Subcutaneous abdominal adipose tissue (tissue), 5 donors: ENCODE data around the gene TBPL2.
"Not testable (repeated sequence)": the region's sequence is repeated elsewhere in the genome, so short reads cannot be mapped to it uniquely, and the experiment has no call there.

Source experiments
- H3K27ac ChIP-seq: one replicate; pipeline ENCODE4 v1.7.0; 2013; ENCODE audit warnings: low read depth, mild to moderate bottlenecking, inconsistent platforms, low read length, moderate library complexity
- H3K27me3 ChIP-seq, 5 donors: one replicate each; pipeline ENCODE4 v1.7.0; 2013; ENCODE audit warnings: low read length in 5 of 5, inconsistent platforms in 1 of 5; ENCODE audit not compliant: control insufficient read depth in 5 of 5, insufficient read depth in 4 of 5
- H3K36me3 ChIP-seq, 5 donors: one replicate each; pipeline ENCODE4 v1.7.0; 2013; ENCODE audit warnings: low read length in 5 of 5; ENCODE audit not compliant: control insufficient read depth in 5 of 5, insufficient read depth in 5 of 5
- H3K4me1 ChIP-seq, 5 donors: one replicate each; pipeline ENCODE4 v1.7.0; 2013; ENCODE audit warnings: low read length in 5 of 5, mild to moderate bottlenecking in 3 of 5, moderate library complexity in 1 of 5; ENCODE audit not compliant: control insufficient read depth in 5 of 5, insufficient read depth in 5 of 5
- H3K4me3 ChIP-seq, 5 donors: one replicate each; pipeline ENCODE4 v1.7.0; 2013; ENCODE audit warnings: low read length in 5 of 5, low read depth in 1 of 5
- H3K9ac ChIP-seq, 5 donors: one replicate each; pipeline ENCODE4 v1.7.0; 2013; ENCODE audit warnings: low read length in 5 of 5, mild to moderate bottlenecking in 4 of 5, moderate library complexity in 3 of 5
- H3K9me3 ChIP-seq, 5 donors: one replicate each; pipeline ENCODE4 v1.7.0; 2013; ENCODE audit warnings: low read length in 5 of 5; ENCODE audit not compliant: control insufficient read depth in 5 of 5
- donor health status: healthy.
- donor health status: healthy.
- donor health status: healthy.
- donor health status: healthy.
- donor health status: healthy.

Gene TBPL2

DNA sequence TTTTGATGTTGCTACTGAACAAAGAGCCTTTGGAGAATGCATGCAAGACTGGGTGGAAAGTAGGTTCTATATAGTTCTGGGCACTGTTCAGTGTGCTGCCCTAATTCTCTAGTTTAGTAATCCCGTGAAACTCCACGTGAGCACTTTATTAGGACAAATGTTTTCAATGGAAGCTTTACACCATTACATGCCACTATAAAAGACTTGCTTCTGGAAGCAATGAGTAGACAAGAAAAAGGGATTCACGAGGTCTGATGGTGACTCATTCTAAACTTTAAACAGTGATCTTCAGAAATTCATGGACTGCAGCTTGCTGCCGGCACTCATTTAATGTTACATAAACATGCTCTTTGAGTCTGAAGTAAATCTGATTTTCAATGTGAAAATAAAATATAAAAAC lies 51.1 kb downstream of the TBPL2 start:
- Histone ChIP-seq H3K27ac (no peak overlapping the region), H3K27me3 (no peaks in the 10 kb centered on the region), H3K4me1 (peaks cover 0 to 5% (median 0%) of the 10 kb centered on the region in 5 donors), H3K36me3 (peaks cover 24 to 54% (median 33%) of the 10 kb centered on the region in 5 donors), H3K9me3 (no peaks in the 10 kb centered on the region), H3K4me3 (no peak overlapping the region), H3K9ac (no peak overlapping the region)

DNA sequence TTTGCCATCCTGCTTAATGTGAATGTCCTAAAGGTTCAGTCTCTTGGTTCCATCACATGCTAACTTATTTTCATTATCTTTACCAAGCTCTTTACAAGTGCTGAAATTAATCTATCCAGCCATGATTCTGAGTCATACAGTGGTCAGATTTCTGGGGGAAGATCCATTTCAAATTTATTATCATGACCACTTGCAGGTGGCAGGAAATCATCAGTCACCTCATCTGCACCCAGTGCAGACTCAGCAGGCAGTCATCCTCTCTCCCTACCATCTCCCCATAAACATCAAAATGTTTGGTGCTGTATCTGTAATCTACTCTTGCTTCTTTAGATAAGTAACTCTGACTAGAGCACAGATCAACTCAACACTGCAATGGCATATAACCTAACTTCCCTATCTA lies 52.3 kb downstream of the TBPL2 start:
- Histone ChIP-seq H3K27ac (no peak overlapping the region), H3K9me3 (no peaks in the 10 kb centered on the region), H3K36me3 (peaks cover 23 to 51% (median 34%) of the 10 kb centered on the region in 5 donors), H3K4me1 (peaks cover 3 to 14% (median 5%) of the 10 kb centered on the region in 5 donors), H3K27me3 (no peaks in the 10 kb centered on the region), H3K4me3 (no peak overlapping the region), H3K9ac (no peak overlapping the region)

DNA sequence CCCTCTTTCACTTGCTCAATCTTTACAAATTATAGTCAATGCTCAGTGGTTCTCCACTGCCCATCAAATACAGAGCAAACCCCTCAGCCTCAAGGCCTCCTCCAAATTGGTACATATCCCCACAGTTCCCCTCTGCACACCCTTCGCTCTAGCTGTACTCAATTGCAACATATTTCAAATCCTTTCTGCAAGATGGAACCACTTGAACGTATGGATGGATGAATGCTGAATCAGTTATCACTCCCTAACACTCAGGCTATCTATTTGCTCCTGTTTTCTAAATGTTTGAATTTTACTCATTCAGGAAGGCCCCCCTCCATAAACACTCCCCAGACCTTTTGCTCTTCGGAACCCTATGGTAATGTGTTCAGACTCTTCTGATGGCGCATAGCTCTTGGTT lies 53.3 kb downstream of the TBPL2 start:
- H3K27ac ChIP-seq, result no peak overlapping the region
- peaks cover 20 to 55% (median 34%) of the 10 kb centered on the region in 5 donors for H3K36me3 ChIP-seq
- H3K9ac ChIP-seq, result no peak overlapping the region
- H3K9me3 ChIP-seq, result no peaks in the 10 kb centered on the region
- H3K4me1 ChIP-seq, result peaks cover 3 to 19% (median 8%) of the 10 kb centered on the region in 5 donors
- H3K4me3 ChIP-seq, result no peak overlapping the region
- H3K27me3 ChIP-seq, result no peaks in the 10 kb centered on the region

DNA sequence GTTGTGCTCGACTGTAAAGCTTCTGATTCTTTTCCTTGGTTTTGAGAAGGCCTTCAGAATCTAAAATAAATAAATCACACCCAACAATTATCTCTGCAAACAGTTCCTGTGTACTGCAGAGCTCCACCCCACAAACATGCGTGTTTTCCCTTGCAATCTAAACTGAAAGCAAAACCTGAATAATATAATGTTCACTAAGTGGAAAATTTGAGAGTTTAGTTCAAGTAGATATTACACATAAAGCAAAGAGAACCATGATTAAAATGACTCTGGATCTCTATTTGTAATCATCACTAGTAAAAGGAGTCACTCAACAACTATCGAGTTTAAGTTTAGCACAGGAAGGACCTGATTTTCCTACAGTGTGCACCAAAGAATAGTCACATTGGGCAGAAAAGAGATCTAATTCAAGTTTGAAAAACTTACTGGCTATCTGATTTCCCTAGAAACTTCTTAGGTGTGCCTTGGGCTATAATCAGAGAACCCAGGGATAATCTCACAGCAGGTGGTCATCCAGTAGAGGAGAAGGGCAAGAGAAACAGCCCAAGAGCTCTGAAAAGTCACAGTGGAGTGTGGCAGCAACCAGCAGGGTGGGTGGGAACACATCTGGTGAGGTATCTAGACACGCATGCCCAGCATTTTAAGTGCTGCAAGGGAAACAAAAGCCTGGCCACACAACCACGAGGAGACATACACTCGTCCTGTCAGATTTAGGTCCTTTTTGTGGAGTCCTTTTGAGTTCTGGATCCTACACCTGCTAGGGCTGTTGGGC lies 54.2 kb downstream of the TBPL2 start:
- Histone ChIP-seq H3K36me3 (peaks cover 23 to 64% (median 40%) of the 10 kb centered on the region in 5 donors), H3K4me3 (no peak overlapping the region), H3K9me3 (no peaks in the 10 kb centered on the region), H3K27me3 (no peaks in the 10 kb centered on the region), H3K27ac (peak overlapping the region; percentile 20), H3K9ac (no peak overlapping the region), H3K4me1 (peaks cover 3 to 19% (median 8%) of the 10 kb centered on the region in 5 donors)

DNA sequence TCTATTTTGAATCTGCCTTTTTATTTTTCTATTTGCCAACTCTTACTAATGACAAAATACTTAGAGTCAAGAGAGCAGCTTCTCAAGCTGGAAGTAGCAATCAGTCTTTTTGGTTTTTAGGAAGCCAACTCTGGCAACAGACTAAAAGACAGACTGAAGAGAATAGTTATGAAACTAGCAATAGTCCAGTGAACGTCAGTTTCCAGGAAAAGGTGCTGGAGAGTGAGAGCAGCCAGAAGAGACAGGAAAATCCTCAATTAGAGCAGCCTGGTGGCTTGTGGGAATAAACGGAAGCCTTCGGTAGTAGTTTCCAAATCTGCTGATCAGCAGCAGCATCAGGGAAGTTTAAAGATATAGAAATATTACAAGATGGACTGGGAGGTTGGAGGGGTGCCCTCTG lies 55.9 kb downstream of the TBPL2 start:
- H3K27me3 ChIP-seq, result no peaks in the 10 kb centered on the region
- H3K4me1 ChIP-seq, result peaks cover 3 to 19% (median 8%) of the 10 kb centered on the region in 5 donors
- H3K9me3 ChIP-seq, result no peaks in the 10 kb centered on the region
- H3K27ac ChIP-seq, result peak overlapping the region; percentile 51
- no peak overlapping the region for H3K4me3 ChIP-seq
- peak overlapping the region in 2 of 5 donors; percentile 22 to 49 for H3K9ac ChIP-seq
- peaks cover 24 to 71% (median 55%) of the 10 kb centered on the region in 5 donors for H3K36me3 ChIP-seq

DNA sequence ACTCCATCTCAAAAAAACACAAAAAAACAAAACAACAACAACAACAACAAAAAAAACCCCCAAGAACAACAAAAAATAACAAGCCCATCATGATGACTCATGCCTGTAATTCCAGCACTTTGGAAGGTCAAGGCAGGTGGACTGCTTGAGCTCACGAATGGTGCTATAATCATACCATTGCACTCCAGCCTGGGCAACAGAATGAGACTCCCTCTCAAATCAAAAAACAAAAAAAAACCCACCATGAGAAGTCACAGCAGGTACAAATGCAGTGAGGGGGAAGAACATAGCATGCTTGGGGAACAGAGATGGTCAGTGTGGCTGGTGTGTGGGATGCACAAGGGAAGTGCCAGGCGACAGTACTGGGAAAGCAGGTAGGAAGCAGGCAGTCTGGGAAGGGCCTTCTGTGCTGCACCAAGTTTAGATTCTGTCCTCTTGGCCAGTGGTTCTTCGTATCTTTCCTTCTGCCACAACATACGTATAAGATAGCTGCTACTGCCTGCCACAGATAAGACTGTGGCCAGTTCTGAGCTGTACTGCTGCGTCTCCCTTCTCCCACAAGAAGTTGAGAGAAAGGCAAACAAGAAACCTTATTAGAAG lies 56.8 kb downstream of the TBPL2 start:
- H3K9ac ChIP-seq, result peak overlapping the region in 2 of 5 donors; percentile 2 to 22
- no peak overlapping the region for H3K4me3 ChIP-seq
- peaks cover 16 to 69% (median 53%) of the 10 kb centered on the region in 5 donors for H3K36me3 ChIP-seq
- H3K4me1 ChIP-seq, result peaks cover 3 to 19% (median 8%) of the 10 kb centered on the region in 5 donors
- no peaks in the 10 kb centered on the region for H3K9me3 ChIP-seq
- H3K27ac ChIP-seq, result peak overlapping the region; percentile 51
- no peaks in the 10 kb centered on the region for H3K27me3 ChIP-seq

DNA sequence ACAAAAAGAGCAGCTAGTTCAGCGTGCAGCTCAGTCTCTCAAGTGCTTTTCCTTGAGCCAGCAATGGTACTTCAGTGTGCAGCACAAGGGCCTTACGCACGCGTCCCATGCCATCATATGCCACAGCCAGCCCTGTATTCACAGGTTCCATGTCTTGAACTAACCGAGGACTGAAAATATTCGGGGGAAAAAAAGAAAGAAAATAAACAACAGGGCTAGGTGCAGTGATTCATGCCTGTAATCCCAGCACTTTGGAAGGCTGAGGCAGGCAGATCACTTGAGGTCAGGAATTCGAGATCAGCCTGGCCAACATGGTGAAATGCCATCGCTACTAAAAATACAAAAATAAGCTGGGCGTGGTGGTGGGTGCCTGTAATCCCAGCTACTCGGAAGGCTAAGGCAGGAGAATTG lies 57.4 kb downstream of the TBPL2 start:
- Histone ChIP-seq H3K9ac (peak overlapping the region in 1 of 5 donors; percentile 25), H3K36me3 (peaks cover 17 to 70% (median 57%) of the 10 kb centered on the region in 5 donors), H3K4me1 (peaks cover 3 to 19% (median 8%) of the 10 kb centered on the region in 5 donors)
- H3K27me3 ChIP-seq, H3K9me3 ChIP-seq, H3K27ac ChIP-seq, H3K4me3 ChIP-seq: not testable (repeated sequence)

DNA sequence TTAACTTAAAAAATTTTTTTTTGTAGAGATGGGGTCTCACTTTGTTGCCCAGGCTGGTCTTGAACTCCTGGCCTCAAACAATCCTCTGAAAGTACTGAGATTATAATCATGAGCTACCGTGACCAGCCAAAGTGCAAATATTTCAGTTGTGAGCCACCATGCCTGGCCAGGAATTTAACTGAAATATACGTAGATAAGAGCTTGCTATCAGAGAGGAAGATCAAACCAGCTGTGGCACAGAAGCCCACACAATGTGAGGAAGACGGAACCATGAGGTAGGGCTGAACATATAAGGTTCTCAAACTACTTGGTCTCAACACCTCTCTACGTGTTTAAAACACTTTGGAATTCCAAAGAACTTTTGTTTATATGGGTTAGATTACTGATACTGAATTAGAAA lies 57.9 kb downstream of the TBPL2 start:
- peaks cover 3 to 19% (median 8%) of the 10 kb centered on the region in 5 donors for H3K4me1 ChIP-seq
- peak overlapping the region in 1 of 5 donors; percentile 25 for H3K9ac ChIP-seq
- H3K36me3 ChIP-seq, result peaks cover 20 to 68% (median 56%) of the 10 kb centered on the region in 5 donors
- no peak overlapping the region for H3K4me3 ChIP-seq
- H3K27ac ChIP-seq, result no peak overlapping the region
- H3K9me3 ChIP-seq, result no peaks in the 10 kb centered on the region
- no peaks in the 10 kb centered on the region for H3K27me3 ChIP-seq

DNA sequence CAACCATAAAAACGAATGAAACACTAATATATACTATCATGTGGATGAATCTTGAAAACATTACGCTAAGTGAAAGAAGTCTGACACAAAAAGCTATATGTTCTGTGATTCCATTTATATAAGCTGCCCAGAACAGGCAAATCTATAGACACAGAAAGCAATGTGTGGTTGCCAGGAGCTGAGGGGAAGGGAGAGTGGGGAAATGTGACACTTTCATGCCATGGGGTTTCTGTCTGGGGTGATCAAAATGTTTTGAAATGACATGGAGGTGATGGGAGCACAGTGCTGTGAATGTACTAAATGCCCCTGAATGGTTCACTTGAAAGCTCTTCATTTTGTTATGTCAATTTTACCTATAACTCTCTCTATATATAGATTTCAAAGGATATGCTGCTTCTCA lies 58.9 kb downstream of the TBPL2 start:
- peaks cover 20 to 68% (median 56%) of the 10 kb centered on the region in 5 donors for H3K36me3 ChIP-seq
- H3K9me3 ChIP-seq, result no peaks in the 10 kb centered on the region
- no peak overlapping the region for H3K27ac ChIP-seq
- no peaks in the 10 kb centered on the region for H3K27me3 ChIP-seq
- H3K4me1 ChIP-seq, result peaks cover 3 to 19% (median 8%) of the 10 kb centered on the region in 5 donors
- H3K9ac ChIP-seq, result no peak overlapping the region
- no peak overlapping the region for H3K4me3 ChIP-seq

DNA sequence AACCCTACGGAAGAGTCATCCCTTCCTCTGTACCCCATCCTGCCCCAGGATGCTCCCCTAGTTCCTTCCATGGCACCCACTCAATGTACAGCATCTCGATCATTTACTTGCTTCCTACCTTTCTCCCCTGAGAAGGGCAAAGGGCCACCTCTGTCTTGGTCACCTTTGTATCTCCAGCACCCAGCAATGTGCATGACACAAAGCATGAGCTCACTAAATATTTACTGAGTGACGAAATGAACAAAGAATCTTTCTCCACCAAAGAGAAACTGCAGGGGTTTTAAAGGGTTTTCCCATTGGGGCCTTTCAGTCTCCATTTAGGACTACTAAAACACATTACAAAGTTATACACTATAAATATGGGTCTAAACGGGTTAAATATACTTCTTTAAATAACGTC lies 59.4 kb downstream of the TBPL2 start:
- peaks cover 3 to 19% (median 8%) of the 10 kb centered on the region in 5 donors for H3K4me1 ChIP-seq
- no peak overlapping the region for H3K27ac ChIP-seq
- no peaks in the 10 kb centered on the region for H3K9me3 ChIP-seq
- H3K9ac ChIP-seq, result no peak overlapping the region
- peaks cover 21 to 68% (median 60%) of the 10 kb centered on the region in 5 donors for H3K36me3 ChIP-seq
- no peaks in the 10 kb centered on the region for H3K27me3 ChIP-seq
- H3K4me3 ChIP-seq, result no peak overlapping the region
